ENCODE data around the gene IL17REL.
"Not testable (repeated sequence)": the region's sequence is repeated elsewhere in the genome, so short reads cannot be mapped to it uniquely, and the experiment has no call there.

The IL17REL gene

DNA sequence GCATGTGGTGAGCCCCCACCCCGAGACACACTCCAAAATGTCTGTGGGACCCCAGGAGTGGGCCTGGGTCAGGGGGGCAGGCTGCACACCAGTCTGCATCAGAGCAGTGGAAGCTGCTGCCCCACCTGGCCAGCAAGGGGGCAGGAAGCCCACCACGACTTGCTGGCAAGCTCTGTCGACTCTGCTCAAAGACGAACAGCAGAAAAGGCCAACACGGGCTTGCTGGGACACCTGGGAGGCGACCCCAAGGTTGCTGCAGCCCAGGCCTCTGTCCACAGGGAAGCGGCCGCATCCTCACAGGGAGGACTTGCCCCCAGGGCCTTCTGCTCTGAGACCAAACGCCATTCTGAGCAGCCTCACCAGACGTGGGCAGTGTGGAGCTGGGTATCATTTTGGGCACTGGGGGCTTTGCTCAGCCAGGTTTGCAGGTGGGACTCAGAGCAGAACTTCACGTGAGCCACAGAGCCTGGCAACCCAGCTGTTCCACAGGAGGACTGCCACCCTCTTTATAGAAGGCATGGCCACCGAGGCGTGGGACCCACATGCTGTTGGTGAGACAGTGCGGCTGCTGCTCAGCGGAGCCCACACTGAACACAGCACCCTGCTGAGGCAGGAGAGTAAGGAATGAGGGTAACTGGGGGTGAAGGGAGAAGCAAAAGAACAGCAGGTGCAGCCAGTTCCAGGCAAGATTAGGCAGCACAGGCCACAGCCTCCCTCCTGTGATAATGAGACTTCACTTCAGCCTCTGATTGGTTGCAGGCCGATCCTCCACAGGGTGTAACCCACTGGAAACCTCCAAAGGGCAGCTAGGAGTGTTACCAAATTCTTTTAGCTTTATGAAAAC lies 11.0 kb downstream of the IL17REL start:
- DNase-seq = no peak

- DNase-seq = no peak
Observed at GRCh38 chr22:50000587-50001387, 11.8 kb downstream of the IL17REL start.

- DNase-seq = no peak
Observed at GRCh38 chr22:49999946-50000586, 12.5 kb downstream of the IL17REL start.

DNA sequence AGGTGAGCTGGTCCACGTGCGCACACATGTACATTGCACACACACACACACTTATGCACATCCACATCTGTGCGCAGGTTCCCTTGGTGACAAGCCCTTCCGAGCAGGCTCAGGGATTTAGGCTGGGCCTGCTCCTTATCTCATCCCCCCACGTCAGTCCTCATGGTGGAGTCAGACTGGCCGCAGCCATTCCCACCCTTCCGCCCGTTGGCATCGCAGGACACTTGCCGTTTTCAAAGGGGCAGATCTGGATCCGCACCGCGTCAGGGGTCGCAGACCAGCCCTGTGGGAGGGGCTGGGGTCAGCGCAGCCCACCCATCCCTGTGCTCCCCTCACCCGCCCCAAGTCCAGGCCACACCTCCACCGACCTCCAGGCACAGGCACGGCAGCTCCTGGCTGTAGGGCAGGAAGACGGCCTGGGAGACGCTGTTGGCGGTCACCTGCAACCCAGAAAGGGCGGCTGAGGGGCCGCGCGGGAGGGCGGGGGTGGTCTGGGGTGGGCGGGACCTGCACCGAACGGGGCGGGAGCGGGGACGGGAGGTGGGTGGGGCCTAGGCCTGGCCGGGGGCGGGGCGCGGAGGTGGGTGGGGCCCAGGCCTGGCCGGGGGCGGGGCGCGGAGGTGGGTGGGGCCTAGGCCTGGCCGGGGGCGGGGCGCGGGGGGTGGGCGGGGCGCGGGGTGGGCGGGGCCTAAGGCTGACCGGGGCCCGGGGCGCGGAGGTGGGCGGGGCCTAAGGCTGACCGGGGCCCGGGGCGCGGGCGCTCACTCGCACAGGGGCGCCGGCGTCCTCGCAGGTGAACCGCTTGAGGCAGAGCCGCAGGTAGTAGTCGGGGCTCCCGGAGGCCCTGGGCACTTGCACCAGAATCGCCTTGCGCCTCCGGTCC lies 13.3 kb downstream of the IL17REL start:
- peak in 1 of 2 donors; percentile 19 for DNase-seq

- no peak for DNase-seq
Observed at GRCh38 chr22:49998718-49999062, 13.9 kb downstream of the IL17REL start.

DNA sequence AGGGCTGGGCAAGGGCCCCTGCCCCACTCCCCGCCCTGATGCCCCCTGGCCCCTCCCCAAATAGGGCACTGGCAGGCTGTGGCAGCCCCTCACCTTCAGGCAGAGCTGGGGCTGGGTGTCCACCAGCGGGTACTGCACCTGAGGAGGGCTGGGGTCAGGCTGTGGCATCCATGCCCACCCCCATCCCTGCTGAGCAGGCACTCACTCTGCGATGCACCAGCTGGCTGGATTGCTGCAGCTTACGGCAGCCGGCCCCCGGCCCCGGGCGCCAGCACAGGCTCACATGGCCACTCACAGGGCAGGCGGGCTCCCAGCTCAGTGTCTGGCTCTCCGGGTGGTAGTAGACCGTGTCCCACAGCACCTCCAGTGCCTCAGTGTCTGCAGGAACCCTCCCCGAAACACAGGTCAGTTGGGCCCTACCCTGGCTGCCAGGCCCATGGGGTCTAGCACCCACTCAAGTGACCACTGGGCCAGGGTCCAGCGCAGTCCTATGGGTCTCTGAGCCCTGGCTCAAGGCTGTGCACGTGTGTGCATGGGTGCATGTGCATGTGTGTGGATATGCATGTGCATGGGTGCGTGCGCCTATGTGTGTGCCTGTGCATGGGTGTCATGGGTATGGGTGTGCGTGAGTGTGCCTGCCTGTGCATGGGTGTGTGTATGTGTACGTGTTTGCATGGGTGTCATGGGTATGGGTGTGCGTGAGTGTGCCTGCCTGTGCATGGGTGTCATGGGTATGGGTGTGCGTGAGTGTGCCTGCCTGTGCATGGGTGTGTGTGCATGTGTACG lies 14.4 kb downstream of the IL17REL start:
- DNase-seq = no peak

- DNase-seq = no peak
Observed at GRCh38 chr22:49997251-49997599, 15.3 kb downstream of the IL17REL start.

DNA sequence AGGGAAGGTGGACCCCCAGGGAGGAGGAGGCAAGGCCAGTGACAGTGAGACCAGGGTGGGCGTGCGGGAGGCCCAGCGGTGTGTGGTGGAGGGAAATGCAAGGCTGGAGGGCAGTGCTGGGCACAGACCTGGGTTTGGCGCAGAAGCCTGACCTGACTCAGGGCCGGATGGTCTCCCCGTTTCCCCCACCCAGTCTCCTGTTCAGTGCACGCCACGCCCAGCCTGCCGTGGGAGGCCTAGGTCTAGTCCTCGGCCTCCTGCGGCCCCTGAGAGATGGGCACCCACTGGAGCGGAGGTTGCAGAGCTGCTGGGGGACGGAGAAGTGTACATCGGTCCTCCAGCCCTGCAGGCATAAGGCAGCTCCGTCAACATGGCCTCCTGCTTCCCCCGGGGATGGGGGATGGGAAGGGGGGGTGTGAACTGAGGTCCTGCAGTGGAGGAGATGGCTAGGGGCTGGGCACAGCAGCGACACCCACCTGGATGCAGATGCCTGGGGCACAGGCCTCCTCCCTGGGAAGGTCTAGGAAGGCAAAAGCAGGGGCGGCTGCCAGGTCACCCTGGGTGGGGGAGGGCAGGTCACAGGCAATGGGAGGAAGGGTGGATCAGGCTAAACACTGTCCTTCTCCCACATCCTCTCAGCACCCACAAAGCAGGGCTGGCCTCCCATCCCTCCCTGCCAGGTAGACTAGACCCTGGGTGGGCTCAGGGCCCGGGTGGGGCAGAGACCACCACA lies 15.9 kb downstream of the IL17REL start:
- DNase-seq = no peak

GRCh38 chr22:49996119-49996517 lies 16.4 kb downstream of the IL17REL start:
- DNase-seq = no peak

DNA sequence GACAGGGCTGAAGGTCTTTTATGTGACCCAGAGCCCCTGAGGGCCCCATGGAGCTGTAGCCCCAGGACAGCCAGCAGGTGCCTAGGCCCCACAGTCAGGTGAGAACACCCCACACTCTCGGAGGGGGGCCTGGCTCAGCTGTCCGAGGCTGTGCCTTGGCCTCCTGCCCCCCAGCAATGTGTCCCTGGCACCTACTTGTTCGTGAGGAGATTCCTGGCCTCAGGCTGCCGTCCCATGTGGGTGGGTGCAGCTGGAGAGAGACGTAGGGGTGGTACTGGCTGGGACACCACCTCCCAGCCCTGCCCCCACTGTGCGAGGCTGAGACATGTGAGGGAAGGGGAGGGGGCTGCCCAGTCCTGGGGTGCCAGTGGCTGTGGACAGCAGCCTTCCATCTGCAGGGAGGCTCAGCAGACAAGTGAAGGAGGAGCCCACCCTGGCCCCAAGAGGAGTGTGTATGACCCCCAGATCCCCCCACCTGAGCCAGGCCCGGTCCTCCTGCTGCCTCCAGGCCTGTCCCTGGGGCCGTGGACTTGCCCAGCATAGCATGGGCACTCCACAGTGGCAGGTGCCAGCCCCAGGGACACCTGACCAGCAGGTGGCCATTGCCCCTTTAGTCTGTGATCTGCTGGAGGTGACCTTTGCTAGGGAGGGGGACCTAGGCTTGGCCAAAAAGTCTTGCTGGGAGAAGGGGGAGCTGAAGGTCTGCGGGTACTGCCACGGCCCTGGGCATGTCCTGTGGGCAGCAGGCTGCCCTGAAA lies 17.0 kb downstream of the IL17REL start:
- DNase-seq = no peak

GRCh38 chr22:49995041-49995360 lies 17.6 kb downstream of the IL17REL start:
- no peak for DNase-seq

GRCh38 chr22:49994361-49995040 lies 18.1 kb downstream of the IL17REL start:
- DNase-seq = no peak

- no peak for DNase-seq
Observed at GRCh38 chr22:49993649-49994360, 18.8 kb downstream of the IL17REL start.

DNA sequence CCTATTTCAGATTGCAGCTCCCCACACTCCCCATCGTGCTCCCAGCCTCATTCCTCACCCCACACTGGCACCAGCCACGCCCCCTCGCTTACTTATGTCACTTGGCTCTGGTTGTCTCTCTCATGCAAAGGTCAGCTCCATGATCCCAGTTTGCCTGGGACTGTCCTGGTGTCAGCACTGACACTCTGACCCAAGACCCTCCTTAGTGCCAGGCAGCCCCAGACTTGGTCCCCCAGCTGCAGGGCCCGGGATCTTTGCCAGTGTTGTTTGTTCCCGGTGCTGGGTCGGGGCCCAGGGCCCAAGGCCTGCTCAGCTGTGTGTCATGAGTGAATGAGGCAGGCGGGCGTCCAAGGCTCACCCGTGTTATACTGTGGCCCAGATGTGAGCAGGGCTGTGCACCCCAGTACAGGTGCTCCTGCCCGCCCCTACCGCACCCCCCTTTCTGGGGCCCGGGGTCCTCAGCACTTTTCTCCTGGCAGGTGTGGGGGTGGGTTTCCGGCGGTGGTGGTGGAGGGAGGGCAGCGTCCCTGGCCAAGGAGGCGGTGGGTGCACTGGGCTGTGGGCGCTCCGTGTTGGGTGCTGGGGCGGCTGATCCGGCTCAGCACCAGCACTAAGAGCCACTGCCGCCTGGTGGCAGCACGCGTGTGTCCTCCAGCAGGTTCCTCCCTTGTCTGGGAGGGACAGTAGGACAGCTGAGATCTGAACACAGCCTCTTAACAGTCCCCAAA lies 19.5 kb downstream of the IL17REL start:
- peak; percentile 64 to 79 for DNase-seq

- no peak for DNase-seq
Observed at GRCh38 chr22:49991907-49992533, 20.5 kb downstream of the IL17REL start.

GRCh38 chr22:49991167-49991566 lies 21.4 kb downstream of the IL17REL start:
- no peak for DNase-seq

DNA sequence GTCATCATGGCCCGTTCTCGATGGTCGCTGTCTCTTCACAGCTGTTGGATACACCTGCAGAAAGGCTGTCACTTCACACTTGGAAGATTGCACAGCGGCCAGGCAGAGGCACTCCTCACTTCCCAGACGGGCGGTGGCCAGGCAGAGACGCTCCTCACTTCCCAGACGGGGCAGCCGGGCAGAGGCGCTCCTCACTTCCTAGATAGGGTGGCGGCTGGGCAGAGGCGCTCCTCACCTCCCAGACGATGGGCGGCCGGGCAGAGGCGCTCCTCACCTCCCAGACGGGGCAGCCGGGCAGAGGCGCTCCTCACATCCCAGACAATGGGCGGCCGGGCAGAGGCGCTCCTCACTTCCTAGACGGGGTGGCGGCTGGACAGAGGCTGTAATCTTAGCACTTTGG lies 22.7 kb downstream of the IL17REL start:
- not testable (repeated sequence) for DNase-seq

GRCh38 chr22:49986325-49986724 lies 26.2 kb downstream of the IL17REL start:
- DNase-seq = no peak
